GM10248 (cell line): Measurements from ENCODE around the gene RBM24.

ENCODE experiments used
- CTCF ChIA-PET: fragments of 300-600 bp; sonication (Branson Sonifier 250); formaldehyde crosslinking; extraction: SDS; loops from one replicate; lab custom pipeline; 2021; ENCODE audit warnings: antibody characterized with exemption; lab: Yijun Ruan, JAX
- POLR2A ChIA-PET: fragments of 350-650 bp; sonication (Branson Sonifier 250); formaldehyde crosslinking; extraction: SDS; loops from one replicate; lab custom pipeline; 2020; ENCODE audit warnings: antibody characterized with exemption; lab: Yijun Ruan, JAX
- DNase-seq: peaks from one replicate; pipeline ENCODE4 v3.0.0; 2012; ENCODE audit errors: extremely low spot score
- TF ChIP-seq, protein P1 (sequence below): IDR thresholded peaks from 2 replicates; pipeline ENCODE4 v1.5.1; 2012; ENCODE audit warnings: mild to moderate bottlenecking, low read depth; ENCODE audit errors: extremely low read depth, missing control alignments, control extremely low read depth

The RBM24 gene

DNA sequence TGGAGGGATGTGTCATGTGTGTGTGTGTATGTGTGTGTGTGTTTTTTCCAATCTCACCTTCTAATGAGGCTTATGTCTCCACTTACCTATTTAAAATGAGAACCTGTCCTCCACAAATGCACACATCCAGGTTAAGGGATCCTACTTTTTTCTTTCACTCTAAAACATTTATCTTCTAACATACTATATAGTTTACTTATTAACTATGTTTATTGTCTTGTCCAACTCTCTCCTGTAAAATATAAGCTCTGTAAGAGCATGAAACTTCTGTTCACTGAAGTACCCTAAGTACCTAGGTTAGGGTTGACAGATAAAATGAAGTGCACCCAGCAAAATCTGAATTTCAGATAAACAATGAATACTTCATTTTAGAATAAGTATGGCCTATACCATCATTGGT lies 29.2 kb upstream of the RBM24 start:
- ChIA-PET POLR2A (no interaction called here), CTCF (interaction anchor here (0.8 kb wide), 1 partner anchor 12 kb away, joined by 4 read pairs; no protein-coding TSS in a partner anchor)
- DNase-seq = no peak
- TF ChIP-seq, protein P1, sequence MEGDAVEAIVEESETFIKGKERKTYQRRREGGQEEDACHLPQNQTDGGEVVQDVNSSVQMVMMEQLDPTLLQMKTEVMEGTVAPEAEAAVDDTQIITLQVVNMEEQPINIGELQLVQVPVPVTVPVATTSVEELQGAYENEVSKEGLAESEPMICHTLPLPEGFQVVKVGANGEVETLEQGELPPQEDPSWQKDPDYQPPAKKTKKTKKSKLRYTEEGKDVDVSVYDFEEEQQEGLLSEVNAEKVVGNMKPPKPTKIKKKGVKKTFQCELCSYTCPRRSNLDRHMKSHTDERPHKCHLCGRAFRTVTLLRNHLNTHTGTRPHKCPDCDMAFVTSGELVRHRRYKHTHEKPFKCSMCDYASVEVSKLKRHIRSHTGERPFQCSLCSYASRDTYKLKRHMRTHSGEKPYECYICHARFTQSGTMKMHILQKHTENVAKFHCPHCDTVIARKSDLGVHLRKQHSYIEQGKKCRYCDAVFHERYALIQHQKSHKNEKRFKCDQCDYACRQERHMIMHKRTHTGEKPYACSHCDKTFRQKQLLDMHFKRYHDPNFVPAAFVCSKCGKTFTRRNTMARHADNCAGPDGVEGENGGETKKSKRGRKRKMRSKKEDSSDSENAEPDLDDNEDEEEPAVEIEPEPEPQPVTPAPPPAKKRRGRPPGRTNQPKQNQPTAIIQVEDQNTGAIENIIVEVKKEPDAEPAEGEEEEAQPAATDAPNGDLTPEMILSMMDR = no peak

DNA sequence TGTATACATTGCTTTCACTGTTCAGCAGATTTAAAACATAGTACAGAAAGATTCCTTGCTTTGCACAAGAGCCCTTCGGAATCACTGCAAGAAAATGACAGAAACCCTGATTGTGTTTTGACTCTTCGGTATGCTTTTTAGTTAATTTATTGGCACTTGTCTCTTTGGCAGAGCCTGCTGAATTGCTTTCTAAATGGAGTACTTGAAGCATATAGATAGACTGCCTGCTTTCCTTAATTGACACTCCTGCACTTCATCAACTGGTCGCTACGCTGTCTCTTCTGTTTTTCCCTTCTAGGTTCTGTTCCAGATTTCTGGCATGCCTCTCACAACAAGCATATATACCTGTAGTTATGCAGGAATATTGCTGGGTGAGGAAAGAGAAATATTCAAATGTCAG lies 22.4 kb upstream of the RBM24 start:
- POLR2A ChIA-PET = no interaction called here
- DNase-seq = no peak
- TF ChIP-seq, protein P1 = no peak
- CTCF ChIA-PET = no interaction called here

DNA sequence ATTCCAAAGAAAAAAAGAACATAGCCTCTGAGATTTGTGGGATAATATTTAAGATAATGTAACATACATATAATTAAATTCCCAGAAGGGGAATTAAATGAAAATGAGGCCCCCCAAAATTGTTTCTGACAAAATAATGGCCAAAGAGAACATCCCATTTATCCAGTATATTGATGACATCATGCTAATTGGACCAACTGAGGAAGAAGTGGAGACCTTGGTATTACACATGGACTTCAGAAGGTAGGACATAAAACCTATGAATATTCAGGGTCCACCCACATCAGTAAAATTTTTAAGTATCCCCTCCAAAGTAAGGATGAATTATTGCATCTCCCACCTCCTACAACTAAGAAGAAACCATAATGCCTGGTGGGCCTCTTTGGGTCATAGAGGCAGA lies 15.6 kb upstream of the RBM24 start:
- POLR2A ChIA-PET = no interaction called here
- TF ChIP-seq, protein P1 = no peak
- CTCF ChIA-PET = no interaction called here
- DNase-seq = no peak

DNA sequence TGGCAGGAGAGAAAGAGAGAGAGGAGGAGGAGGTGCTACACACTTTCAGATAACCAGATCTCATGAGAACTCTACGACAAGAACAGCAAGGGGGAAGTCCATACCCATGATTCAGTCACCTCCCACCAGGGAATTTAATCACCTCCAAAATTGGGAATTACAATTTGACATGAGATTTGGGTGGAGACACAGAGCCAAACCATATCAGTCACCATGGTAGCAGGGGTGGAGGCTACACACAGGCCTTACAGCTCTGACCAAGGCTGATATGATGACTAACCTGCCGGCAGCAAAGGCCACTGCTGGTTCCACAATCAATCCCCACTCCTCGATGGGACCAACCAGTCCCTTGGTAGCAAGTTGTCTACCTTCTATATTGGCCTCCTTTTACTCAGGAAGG lies 13.6 kb upstream of the RBM24 start:
- POLR2A ChIA-PET = no interaction called here
- no peak for DNase-seq
- CTCF ChIA-PET = interaction anchor here (1.0 kb wide), 1 partner anchor 17 kb away, joined by 4 read pairs; no protein-coding TSS in a partner anchor
- TF ChIP-seq, protein P1 = no peak

DNA sequence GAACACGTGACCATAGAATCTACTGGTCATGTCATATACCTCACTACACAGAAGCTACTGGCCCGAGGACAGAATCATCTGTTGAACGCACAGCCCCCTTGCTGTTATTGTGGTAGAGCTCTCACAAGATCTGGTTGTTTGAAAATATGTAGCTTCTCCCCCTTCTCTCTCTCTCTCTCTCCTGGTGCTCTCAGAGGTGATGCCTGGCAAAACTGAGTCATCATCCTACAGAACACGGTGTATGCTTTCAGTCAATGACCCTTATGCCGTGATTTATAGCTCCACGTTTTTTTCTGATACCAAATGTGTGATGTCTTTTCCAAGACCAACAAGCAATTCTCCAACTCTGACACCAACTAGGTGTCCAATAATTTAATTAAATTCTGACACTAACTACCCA lies 13.0 kb upstream of the RBM24 start:
- DNase-seq = no peak
- TF ChIP-seq, protein P1 = no peak
- CTCF ChIA-PET = interaction anchor here (1.0 to 1.8 kb wide), 2 partner anchors 18 to 28 kb away, joined by 4 read pairs; no protein-coding TSS in a partner anchor
- POLR2A ChIA-PET = no interaction called here

DNA sequence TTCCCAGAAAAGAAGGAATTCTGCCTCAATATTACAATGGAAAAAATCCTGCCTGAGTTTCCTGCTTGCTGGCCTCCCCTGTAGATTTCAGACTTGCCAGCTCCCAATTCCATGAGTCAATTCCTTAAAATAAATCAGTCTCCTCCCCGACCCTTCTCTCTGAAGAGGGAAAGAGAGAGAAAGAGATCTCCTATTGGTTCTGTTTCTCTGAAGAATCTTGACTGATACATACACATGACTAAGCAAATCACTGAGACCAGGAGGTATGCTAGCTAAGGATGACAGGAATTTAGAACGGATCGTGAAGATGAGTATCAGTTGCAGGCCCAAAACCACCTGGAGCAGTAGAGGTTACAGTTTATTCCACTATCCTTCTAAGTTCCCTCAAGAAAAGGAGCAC lies 11.3 kb upstream of the RBM24 start:
- POLR2A ChIA-PET = no interaction called here
- no peak for DNase-seq
- TF ChIP-seq, protein P1 = no peak
- CTCF ChIA-PET = interaction anchor here (1.0 to 1.8 kb wide), 3 partner anchors 15 to 26 kb away, joined by 3 to 4 read pairs (median 3); no protein-coding TSS in a partner anchor
